Activated CD8-positive, alpha-beta T cell treated with anti-CD3 and anti-CD28 coated beads for 36 hours (primary cell): Measurements from ENCODE around the gene OR4D2. TPM values are rescaled to one million over a fixed set of nuclear protein-coding genes. Genes with fewer than 3 reads are reported as not detected.
A peak's percentile ranks its signal among the peaks of the same experiment; 100 is the strongest.

ENCODE experiments used
- ATAC-seq: fragments of 200-7000 bp; cut with Tn5 transposase; one replicate; pipeline ENCODE4 v1.10.0; 2021; ENCODE audit warnings: mild to moderate bottlenecking, moderate library complexity
- CTCF ChIA-PET: fragments of 350-600 bp; sonication (Branson Sonifier 250); formaldehyde crosslinking; loops from one replicate; lab custom pipeline; 2021; ENCODE audit warnings: antibody characterized with exemption; lab: Charles Lee
- POLR2A ChIA-PET: fragments of 350-600 bp; sonication (Branson Sonifier 250); formaldehyde crosslinking; loops from one replicate; lab custom pipeline; 2021; ENCODE audit warnings: antibody characterized with exemption; lab: Charles Lee
- DNase-seq: peaks from one replicate; pipeline ENCODE4 v3.0.0-alpha.2; 2020
- H3K27ac Mint-ChIP-seq: one replicate; pipeline ENCODE4 v1.8.0; 2021; ENCODE audit warnings: mild to moderate bottlenecking, mixed read lengths
- H3K27me3 Mint-ChIP-seq: one replicate; pipeline ENCODE4 v1.8.0; 2021; ENCODE audit warnings: mixed read lengths
- H3K36me3 Mint-ChIP-seq: one replicate; pipeline ENCODE4 v1.8.0; 2021; ENCODE audit warnings: low read depth, mixed read lengths
- H3K4me1 Mint-ChIP-seq: one replicate; pipeline ENCODE4 v1.8.0; 2021; ENCODE audit warnings: low read depth, mixed read lengths
- H3K4me3 Mint-ChIP-seq: one replicate; pipeline ENCODE4 v1.8.0; 2021; ENCODE audit warnings: mild to moderate bottlenecking, moderate library complexity, mixed read lengths
- H3K9me3 Mint-ChIP-seq: one replicate; pipeline ENCODE4 v1.8.0; 2021; ENCODE audit warnings: mixed read lengths
- CTCF ChIP-seq: fragments of 200-600 bp; IDR thresholded peaks from one replicate; pipeline ENCODE4 v1.8.0; 2022; ENCODE audit warnings: antibody characterized with exemption, mild to moderate bottlenecking
- intact Hi-C: fragments of 100-400 bp; cut with micrococcal nuclease; formaldehyde crosslinking; loops from one replicate; pipeline ENCODE4 v1.10.0; 2022
- total RNA-seq, 2 experiments: library from RNA; stranded (reverse); gene quantifications; one replicate each; pipeline ENCODE4 v1.2.3, GENCODE V29; 2021

Gene OR4D2
- total RNA-seq, 2 experiments from 2014 or later: not detected

DNA sequence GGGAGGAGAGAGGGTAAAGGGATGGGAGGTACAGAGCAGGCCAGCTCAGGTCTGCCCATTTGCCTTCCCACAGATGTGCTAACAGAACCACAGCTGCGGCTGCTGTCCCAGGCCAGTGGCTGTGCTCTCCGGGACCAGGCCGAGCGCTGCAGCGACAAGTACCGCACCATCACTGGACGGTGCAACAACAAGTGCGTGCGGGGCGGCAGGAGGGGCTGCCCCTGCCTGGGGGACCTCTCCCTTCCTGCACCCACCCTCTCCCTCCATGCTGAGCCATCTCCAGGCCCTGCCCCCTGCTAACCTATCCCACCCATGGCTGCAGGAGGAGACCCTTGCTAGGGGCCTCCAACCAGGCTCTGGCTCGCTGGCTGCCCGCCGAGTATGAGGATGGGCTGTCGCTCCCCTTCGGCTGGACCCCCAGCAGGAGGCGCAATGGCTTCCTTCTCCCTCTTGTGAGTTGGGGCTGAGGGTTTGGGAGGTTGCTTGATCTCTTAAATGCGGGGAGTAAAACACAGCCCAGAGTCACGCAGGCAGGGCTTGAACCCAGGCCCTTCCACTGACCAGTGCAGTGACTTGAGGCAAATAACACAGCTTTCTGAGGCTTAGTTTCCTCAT lies 27.0 kb downstream of the OR4D2 start:
- no peaks in the 10 kb centered on the region for H3K36me3 Mint-ChIP-seq
- DNase-seq (no peak), ATAC-seq (no peak)
- TF ChIP-seq CTCF: no peak
- H3K27me3 Mint-ChIP-seq: peaks cover 6% of the 10 kb centered on the region
- intact Hi-C loops: no loop called here
- no peak overlapping the region for H3K4me3 Mint-ChIP-seq
- H3K9me3 Mint-ChIP-seq: no peaks in the 10 kb centered on the region
- no peaks in the 10 kb centered on the region for H3K4me1 Mint-ChIP-seq
- POLR2A ChIA-PET: no interaction called here
- CTCF ChIA-PET: interaction anchor here (0.7 to 1.4 kb wide), 2 partner anchors 21 to 22 kb away, joined by 3 to 5 read pairs; no protein-coding TSS in a partner anchor
- H3K27ac Mint-ChIP-seq: no peak overlapping the region

- Mint-ChIP-seq H3K27ac (no peak overlapping the region), H3K4me3 (no peak overlapping the region), H3K27me3 (no peaks in the 10 kb centered on the region), H3K36me3 (no peaks in the 10 kb centered on the region), H3K9me3 (no peaks in the 10 kb centered on the region), H3K4me1 (no peaks in the 10 kb centered on the region)
- POLR2A ChIA-PET: no interaction called here
- CTCF ChIA-PET: interaction anchor here (1.2 kb wide), 1 partner anchor 38 kb away, joined by 3 read pairs; no protein-coding TSS in a partner anchor
- DNase-seq (no peak), ATAC-seq (no peak)
- no peak for TF ChIP-seq CTCF
- intact Hi-C loops: no loop called here
Measured at GRCh38 chr17:58195518-58196123, 28.8 kb downstream of the OR4D2 start.

DNA sequence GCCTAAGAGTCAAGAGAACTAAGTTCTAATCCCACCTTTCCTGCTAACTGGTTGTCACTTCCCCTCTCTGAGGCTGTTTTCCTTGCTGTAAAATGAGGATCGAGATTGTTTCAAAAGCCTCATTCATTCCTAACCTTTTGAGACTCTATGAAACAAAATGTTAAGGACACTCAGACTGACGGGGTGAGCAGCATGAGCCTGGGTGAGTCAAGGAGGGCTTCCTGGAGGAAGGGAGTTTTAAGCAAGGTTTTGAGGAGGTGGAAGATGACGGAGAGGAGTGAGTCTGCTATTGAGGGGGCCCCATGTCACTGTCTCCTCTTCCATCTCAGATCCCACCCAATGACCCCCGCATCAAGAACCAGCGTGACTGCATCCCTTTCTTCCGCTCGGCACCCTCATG lies 29.8 kb downstream of the OR4D2 start:
- intact Hi-C loops: no loop called here
- no peaks in the 10 kb centered on the region for H3K27me3 Mint-ChIP-seq
- ChIA-PET POLR2A (no interaction called here), CTCF (no interaction called here)
- H3K36me3 Mint-ChIP-seq: no peaks in the 10 kb centered on the region
- no peak for DNase-seq
- no peak for ATAC-seq
- TF ChIP-seq CTCF: no peak
- H3K4me3 Mint-ChIP-seq: no peak overlapping the region
- no peaks in the 10 kb centered on the region for H3K9me3 Mint-ChIP-seq
- H3K27ac Mint-ChIP-seq: no peak overlapping the region
- H3K4me1 Mint-ChIP-seq: no peaks in the 10 kb centered on the region

DNA sequence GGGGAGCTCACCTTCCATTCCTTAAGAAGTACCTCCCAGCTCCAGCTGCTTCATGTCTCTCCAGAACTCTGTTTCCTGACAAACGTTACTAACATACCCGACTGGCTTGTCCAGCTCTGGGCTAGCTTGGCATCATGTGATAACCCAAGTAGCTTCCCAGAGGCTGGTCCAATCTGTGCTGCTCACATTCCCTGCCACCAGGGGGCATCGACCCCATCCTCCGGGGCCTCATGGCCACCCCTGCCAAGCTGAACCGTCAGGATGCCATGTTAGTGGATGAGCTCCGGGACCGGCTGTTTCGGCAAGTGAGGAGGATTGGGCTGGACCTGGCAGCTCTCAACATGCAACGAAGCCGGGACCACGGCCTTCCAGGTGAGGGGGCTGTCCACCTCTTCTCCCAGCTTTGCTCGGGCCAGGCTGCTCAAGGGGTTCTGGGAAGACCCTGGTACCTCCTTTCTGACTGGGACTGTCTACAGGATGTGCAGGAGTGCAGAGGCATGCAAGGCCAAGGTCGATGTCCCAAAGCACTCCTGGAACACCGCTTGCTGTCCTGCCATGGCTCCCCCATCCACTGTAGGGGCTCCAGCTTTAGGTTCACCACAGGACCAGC lies 33.3 kb downstream of the OR4D2 start:
- Mint-ChIP-seq H3K27ac (no peak overlapping the region), H3K36me3 (no peaks in the 10 kb centered on the region), H3K4me1 (no peaks in the 10 kb centered on the region), H3K9me3 (no peaks in the 10 kb centered on the region), H3K27me3 (no peaks in the 10 kb centered on the region), H3K4me3 (no peak overlapping the region)
- ATAC-seq: peak; percentile 93
- DNase-seq: peak; percentile 74
- ChIA-PET CTCF (interaction anchor here (0.6 to 4.0 kb wide), 42 partner anchors 8 to 366 kb away, joined by 3 to 33 read pairs (median 4); partner anchors contain the start of genes EPX, HSF5, LPO and MKS1), POLR2A (interaction anchor here (0.9 to 1.2 kb wide), 3 partner anchors 16 to 138 kb away, joined by 3 read pairs; partner anchors contain the start of gene MKS1)
- peak; percentile 58 for TF ChIP-seq CTCF
- intact Hi-C loops: no loop called here

DNA sequence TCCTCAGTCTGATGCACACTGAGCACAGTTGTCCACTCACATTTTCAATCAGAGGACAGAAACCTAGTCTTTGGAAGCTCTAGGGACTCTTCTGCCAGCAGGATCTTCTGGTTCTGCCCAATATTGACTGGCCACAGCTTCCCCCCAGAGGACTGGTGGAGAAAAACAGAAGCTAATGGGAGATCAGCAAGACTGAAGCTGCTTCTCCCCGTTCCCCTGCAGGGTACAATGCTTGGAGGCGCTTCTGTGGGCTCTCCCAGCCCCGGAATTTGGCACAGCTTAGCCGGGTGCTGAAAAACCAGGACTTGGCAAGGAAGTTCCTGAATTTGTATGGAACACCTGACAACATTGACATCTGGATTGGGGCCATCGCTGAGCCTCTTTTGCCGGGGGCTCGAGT lies 36.1 kb downstream of the OR4D2 start:
- H3K27ac Mint-ChIP-seq: no peak overlapping the region
- intact Hi-C loops: no loop called here
- no peak overlapping the region for H3K4me3 Mint-ChIP-seq
- H3K4me1 Mint-ChIP-seq: no peaks in the 10 kb centered on the region
- TF ChIP-seq CTCF: no peak
- no peaks in the 10 kb centered on the region for H3K36me3 Mint-ChIP-seq
- DNase-seq (no peak), ATAC-seq (no peak)
- ChIA-PET CTCF (no interaction called here), POLR2A (no interaction called here)
- H3K9me3 Mint-ChIP-seq: no peaks in the 10 kb centered on the region
- no peaks in the 10 kb centered on the region for H3K27me3 Mint-ChIP-seq
